NCI-H146 treated with DMSO at 0.1 percent for 48 hours (cell line): ENCODE data around the gene MYO18A.

Experiments
- DNase-seq: peaks from one replicate; lab custom pipeline; 2025; ENCODE audit not compliant: unreplicated experiment; lab: John Stamatoyannopoulos, UW

MYO18A gene

GRCh38 chr17:29167393-29168078 is 12.7 kb downstream of the MYO18A start:
- DNase-seq: no peak

- DNase-seq: no peak
Observed at GRCh38 chr17:29166507-29166887, 13.7 kb downstream of the MYO18A start.

GRCh38 chr17:29165800-29166506 is 14.2 kb downstream of the MYO18A start:
- DNase-seq: no peak

- no peak for DNase-seq
Observed at GRCh38 chr17:29165261-29165660, 14.9 kb downstream of the MYO18A start.

GRCh38 chr17:29163563-29163962 is 16.6 kb downstream of the MYO18A start:
- DNase-seq: no peak

- DNase-seq: no peak
Observed at GRCh38 chr17:29162909-29163341, 17.3 kb downstream of the MYO18A start.

- no peak for DNase-seq
Observed at GRCh38 chr17:29162082-29162908, 17.9 kb downstream of the MYO18A start.

- DNase-seq: no peak
Observed at GRCh38 chr17:29160253-29160652, 19.9 kb downstream of the MYO18A start.

GRCh38 chr17:29159306-29159860 is 20.8 kb downstream of the MYO18A start:
- DNase-seq: no peak

GRCh38 chr17:29158488-29159275 is 21.5 kb downstream of the MYO18A start:
- DNase-seq: no peak

- no peak for DNase-seq
Observed at GRCh38 chr17:29158096-29158487, 22.1 kb downstream of the MYO18A start.

GRCh38 chr17:29157310-29157709 is 22.9 kb downstream of the MYO18A start:
- no peak for DNase-seq

GRCh38 chr17:29156781-29157180 is 23.4 kb downstream of the MYO18A start:
- DNase-seq: no peak

- DNase-seq: no peak
Observed at GRCh38 chr17:29155966-29156338, 24.2 kb downstream of the MYO18A start.

- no peak for DNase-seq
Observed at GRCh38 chr17:29155227-29155965, 24.8 kb downstream of the MYO18A start.

GRCh38 chr17:29154516-29155226 is 25.5 kb downstream of the MYO18A start:
- DNase-seq: no peak

GRCh38 chr17:29151567-29151966 is 28.6 kb downstream of the MYO18A start:
- no peak for DNase-seq

GRCh38 chr17:29150161-29150560 is 30.0 kb downstream of the MYO18A start:
- DNase-seq: no peak

- DNase-seq: no peak
Observed at GRCh38 chr17:29149431-29150064, 30.6 kb downstream of the MYO18A start.
